M059J (cell line): ENCODE measurements around the gene DMRT1. TPM values are rescaled to one million over a fixed set of nuclear protein-coding genes. Genes with fewer than 3 reads are reported as not detected.
A peak's percentile ranks its signal among the peaks of the same experiment; 100 is the strongest.

Source experiments
- DNase-seq: peaks from one replicate; pipeline ENCODE4 v3.0.0-alpha.2; 2012; ENCODE audit warnings: low read depth
- total RNA-seq: library from RNA; depleted of rRNA; stranded (reverse); fragments of >200 nt; shearing (Covaris generic); gene quantifications from 2 replicates; pipeline ENCODE4 v1.2.3, GENCODE V29; 2014; rRNA removed

Gene DMRT1
- 0.15 TPM in 1 of 2 replicates, not detected in the other for total RNA-seq

GRCh38 chr9:841371-842209 lies at the start of gene DMRT1:
DMRT1 (plus strand) TSS chr9:841697; CDS start chr9:841839, 142 bp downstream.
- no peak for DNase-seq

- no peak for DNase-seq
Observed at GRCh38 chr9:792331-793260, 48.9 kb upstream of the DMRT1 start.

GRCh38 chr9:794386-794785 lies 47.1 kb upstream of the DMRT1 start:
- DNase-seq, result peak; percentile 23

DNA sequence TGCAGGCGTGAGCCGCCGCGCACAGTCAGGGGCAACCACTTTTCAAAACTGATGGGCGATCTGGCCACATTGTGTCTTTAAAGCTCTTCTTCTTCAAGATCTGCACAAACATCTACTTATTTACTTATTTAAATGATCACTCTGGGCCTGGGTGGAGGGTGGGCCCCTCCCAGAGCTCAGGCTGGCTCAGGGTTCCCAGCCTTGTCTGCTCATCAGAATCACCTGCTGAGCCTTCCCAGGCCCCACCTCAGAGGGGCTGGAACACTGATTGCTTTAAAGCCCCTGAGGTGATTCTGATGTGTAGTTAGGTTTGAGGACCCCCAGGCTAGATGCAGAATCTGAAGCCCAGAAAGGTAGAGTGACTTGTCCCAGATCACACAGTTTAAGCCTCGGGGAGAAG lies 45.6 kb upstream of the DMRT1 start:
- DNase-seq, result no peak

GRCh38 chr9:800591-801150 lies 40.8 kb upstream of the DMRT1 start:
- peak; percentile 49 for DNase-seq

- peak; percentile 84 for DNase-seq
Observed at GRCh38 chr9:801399-802071, 40.0 kb upstream of the DMRT1 start.

DNA sequence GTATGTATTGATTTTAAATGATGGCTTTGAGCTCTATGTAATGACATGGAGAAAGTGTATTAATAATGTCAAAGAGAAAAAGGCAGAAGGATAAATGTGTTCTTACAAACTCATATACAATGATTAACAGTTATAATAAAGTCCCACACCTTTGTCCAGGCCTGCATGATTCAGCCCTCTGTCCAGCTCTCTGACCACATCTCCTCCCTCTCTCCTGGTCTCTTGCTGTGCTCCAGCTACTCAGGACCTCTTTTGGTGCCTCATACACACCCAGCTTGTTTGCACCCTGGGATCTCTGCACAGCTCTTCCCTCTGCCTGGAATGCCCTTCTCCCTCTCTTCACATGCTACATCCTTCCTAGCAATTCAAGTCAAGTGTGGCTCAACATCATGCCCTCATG lies 37.5 kb upstream of the DMRT1 start:
- peak; percentile 56 for DNase-seq

DNA sequence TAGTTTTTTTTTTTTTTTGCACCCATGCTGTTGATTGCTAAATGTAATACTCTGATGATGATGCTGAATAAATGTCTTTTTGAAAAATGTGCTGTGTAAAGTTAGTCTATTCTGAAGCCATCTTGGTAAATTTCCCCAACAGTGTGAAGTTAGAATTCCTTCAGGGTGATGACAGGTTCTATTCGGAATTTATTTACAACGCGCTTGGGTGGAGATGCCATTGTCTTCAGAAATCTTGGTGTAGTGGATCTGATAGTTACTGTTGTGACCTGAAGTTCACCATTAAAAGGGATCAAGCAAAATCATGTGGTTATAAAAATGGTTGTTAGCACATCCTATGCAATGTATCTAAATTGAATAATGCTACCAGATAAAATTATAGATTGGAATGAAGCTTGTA lies 36.3 kb upstream of the DMRT1 start:
- DNase-seq, result peak; percentile 74

DNA sequence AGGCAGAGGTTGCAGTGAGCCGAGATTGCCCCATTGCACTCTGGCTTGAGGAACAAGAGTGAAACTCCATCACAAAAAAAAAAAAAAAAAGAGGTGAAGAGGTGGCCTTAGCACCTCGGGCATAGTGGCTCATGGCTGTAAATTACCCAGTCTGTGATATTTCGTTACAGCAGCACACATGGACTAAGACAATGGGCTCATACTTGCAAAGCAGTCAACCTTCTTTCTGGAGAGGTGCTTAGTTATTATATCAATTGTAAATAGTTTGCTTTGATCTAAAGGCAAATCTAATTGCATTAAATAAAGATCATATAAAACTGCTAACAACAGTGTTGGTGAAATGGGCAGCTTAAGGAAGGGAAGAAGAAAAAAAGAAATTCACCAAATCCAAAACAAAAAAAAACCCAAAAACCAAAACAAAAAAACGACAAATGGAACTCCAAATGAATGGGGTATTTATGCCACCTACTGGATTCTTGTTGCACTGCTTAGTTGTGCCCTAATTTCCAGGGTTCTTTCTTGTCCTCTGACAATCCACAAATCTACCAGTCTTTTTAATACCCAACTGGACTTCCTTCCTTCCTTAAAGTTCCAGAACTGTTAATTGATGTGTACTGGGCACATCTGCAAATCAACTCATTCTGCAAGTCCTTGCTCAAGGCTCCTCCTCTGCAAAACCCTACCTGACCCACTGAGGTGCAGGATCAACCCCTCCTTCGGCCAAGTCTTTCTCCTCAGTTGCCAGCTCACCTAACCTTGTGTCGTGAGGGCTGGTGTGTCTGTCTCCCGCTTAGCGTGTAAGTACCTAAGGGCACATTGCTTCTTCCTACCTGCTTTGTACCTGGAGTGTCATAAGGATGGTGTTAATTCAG lies 35.0 kb upstream of the DMRT1 start:
- peak; percentile 51 for DNase-seq

- peak; percentile 85 for DNase-seq
Observed at GRCh38 chr9:811106-811531, 30.4 kb upstream of the DMRT1 start.

DNA sequence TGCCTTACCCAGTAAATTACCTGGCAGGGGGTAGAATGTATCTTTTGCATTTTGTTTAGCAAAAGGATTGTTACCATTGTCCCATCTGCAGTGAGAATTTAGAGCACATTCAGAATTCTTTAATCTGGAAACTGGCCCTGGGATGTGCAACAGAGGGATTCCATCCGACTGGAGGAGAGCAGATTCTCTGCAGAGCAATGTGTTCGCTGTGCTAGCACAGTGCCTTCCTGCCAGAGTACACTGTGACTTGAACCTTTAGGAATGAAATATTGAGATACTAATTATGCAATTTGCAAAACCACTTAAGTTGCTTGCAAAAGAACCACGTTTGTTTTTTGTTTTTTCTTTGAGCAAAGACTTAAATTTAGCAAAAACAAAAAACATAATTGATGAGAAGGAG lies 22.5 kb upstream of the DMRT1 start:
- no peak for DNase-seq

DNA sequence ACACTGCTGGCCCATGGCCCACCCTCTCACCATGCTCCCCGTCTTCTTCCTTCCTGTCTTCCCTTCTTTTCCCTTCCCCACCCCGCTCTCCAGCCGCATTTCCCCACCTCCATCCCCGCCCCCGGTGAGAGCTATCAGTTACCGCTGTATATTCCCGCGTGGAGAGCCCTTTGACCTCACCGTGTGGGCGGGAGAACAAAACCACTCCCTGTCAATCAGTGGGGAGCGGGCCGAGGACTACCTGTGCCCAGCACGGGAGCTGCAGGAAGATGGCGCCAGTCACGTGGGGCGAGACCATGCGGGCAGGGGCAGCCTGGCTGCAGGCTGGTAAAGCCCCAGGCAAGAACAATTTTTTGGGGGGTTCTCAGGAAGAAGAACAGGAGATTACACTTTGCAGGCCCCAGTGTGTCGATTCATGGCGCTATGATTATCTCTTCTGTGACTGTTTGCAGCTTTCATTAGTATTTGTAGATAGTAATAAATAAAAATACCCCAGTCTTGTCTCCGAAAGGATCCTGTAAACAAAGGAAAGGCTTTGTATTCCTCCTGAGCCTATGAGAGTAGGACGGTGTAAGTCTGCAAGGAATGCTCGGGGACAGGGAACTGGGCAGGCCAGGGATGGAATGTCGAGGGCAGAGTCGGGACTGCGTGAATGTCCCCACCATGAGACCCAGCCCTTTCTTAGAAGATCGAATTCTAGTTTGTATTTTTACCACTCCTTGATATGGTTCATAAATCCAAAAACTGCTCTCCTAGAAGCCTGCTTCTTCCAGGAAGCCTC lies 14.8 kb upstream of the DMRT1 start:
- DNase-seq, result no peak

GRCh38 chr9:840343-840742 lies 1.2 kb upstream of the DMRT1 start:
- no peak for DNase-seq

DNA sequence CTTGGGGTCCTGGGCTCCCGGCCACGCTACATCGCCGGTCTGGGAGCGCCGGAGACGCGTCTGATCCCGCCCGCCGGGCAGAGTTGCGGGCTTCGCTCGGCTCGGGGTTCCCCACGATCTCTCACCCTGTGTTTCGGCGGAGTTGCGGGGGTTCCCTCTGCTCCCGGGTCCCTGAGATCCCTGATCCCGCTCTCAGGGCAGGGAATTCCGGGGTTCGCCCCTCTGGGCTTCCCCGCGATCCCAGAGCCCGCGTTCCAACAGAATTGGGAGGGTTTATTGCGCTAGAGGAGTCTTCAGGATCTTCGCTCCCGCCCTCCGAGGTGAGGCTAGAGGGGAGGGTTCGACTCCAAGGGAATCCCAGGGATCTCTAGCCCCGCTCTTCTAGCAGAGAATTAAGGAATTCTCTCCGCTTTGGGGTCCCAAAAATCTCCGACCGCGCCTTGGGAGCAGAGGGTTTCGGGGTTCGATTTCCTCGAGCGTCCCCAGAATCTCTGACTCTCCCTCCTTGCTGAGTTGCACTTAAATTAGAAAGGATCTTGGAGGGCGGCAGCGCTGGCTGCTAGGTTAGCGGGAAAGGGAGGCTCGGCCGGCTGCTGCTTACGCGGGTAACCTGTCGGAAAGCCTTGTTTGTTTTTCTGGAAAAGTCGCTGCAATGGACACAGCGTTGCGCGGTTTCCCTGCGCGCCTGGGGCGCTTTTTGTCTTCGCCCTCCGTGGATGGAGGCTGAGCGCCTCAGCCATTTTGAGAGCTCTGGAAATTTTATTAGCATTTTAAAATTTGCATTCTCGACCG lies 1.3 kb downstream of the DMRT1 start:
- DNase-seq, result no peak

DNA sequence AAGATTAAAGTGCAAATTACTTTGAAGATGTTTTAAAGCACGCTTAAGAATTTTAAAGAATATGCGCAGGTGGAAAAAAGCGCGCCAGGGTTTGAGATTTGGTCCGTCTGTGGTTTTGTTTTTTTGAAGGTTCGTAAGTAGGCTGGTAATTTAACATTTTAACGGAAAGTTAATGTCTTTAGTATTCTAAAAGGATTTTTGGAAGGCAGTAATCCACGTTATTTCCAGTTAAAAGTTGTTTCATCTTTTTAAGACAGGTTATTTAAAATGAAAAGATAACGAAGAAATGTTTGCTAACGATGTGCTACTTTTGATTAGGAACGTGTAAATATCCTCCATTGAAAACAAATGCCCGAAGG lies 1.9 kb downstream of the DMRT1 start:
- no peak for DNase-seq

DNA sequence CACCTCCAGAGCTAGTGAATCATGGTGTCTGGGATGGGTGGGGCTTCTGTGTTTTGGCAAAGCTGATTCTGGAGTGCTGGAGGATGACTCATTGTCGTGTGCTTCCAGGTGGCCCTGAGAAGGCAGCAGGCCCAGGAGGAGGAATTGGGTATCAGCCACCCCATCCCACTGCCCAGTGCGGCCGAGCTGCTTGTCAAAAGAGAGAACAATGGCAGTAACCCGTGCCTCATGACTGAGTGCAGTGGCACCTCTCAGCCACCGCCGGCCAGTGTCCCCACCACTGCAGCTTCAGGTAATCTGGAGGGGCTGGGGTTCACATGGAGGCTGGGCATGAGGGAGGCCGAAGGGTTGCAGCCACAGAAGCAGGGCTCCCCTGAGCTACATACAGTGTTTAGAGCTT lies 5.4 kb downstream of the DMRT1 start:
- DNase-seq, result peak; percentile 65

DNA sequence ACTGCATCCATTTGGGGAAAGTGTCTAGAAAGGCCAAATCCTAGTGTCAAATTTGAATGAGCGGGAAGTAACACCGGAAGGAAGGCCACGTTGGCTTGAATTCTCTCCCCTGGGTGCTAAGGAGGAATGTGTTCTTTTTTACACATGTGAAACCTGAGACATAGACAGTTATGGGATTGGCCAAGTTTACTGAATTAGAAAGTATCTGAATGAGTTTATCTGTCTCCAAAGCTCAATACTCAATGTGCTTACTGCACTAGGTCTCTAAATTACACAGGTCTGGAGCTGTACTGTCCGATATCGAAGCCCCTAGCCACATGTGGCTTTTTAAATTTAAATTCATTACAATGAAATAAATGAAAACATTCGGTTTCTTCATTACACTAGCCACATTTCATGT lies 6.0 kb downstream of the DMRT1 start:
- no peak for DNase-seq

DNA sequence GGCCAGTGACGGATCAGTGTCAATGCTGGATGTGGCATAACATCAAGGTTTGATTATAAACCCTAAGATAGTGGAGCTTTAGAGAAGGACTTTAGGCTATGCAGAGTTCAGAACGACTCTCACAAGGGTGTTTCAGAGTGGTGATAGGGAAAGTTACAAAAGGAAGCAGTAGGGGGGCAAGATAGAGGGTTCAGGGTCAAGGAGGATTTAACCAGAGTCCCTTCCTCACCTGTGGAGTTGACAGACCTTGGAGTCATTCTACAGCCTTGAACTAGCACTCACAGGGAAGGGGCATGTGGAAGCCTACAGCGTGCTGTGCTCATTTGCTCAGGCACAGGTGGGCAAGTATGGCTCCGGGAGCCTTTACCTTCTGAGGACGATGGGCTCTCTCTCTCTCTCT lies 7.9 kb downstream of the DMRT1 start:
- no peak for DNase-seq

GRCh38 chr9:852539-852938 lies 11.0 kb downstream of the DMRT1 start:
- no peak for DNase-seq
